ENCODE measurements around the gene IFRD2. TPM values are rescaled to one million over a fixed set of nuclear protein-coding genes. Genes with fewer than 3 reads are reported as not detected.

Gene IFRD2
- polyA plus RNA-seq, 1 of the 3 experiments (the other 2 are of a cell fraction): 73.2 TPM

DNA sequence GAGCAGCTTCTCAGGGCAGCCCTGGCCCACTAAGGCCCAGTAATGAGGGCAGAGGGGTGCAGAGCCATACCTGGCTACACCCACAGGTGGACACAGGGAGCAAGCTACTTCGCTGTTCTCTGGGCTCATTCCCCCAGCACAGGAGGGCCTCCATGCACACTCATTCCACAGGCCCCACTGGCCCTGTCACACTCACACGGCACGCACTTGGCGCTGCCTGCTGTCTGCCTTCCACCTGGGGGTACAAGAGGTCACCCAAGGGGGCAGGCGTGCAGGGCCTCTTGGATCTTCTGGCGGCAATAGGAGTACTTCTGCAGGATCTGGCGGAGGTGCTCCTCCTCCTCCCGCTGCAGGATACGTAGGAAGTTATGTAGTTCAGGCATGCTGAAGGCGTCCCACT, 38.1 kb upstream of the IFRD2 start:
- ChIA-PET POLR2A (no interaction called here), CTCF (no interaction called here)

DNA sequence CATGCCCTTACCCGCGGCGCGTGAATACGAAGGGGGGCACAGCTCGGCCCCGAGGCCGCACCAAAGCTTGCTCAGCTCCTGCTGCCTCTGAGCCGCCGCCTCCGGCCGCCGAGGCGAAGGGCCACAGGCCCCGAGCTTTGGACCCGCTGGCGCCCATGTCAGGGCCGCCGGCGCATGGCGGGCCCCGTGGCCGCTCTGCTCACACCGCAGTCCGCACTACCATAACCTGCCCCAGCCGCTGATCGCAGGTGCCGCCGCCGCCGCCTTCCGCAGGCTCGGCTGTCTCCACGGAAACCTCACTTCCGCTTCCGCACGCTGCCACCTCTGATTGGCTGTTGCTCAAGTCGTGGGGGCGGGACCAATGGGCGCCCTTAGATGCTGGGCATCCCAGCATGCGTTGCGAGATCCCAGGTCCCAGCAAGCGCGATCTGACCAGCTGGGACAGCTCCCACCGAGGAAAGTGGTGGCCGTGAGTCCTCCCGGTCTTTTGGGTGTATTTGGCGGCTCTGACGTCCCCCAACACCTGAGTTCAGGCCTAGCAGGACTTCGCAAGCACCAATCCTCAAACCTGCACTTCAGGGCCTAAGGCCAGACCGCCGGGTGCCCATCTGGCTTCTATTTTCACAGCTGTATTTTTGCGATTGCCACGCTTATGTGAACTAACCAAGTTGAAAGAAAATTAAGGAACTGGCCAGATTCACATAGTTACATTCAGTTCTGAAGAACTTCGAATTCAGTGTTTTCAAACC, 35.9 kb upstream of the IFRD2 start, which contains the start of gene TUSC2:
TUSC2 (minus strand) TSS at position 281 of the 749 bp plus-strand sequence; CDS start at position 157, 124 bp downstream.
- H3K4me1 ChIP-seq (ENCODE audit: control insufficient read depth in 1 of 2, insufficient read depth in 2 of 2, low read depth in 1 of 2, low read length in 1 of 2): peaks cover 0 to 17% of the 10 kb centered on the region in 2 experiments; a peak in 2 of 4 replicates
- 2% methylated on average over 33 of the region's 55 CpGs for WGBS (ENCODE audit: low lambda C conversion rate)
- H3K79me2 ChIP-seq (ENCODE audit: insufficient read depth): peaks cover 49% of the 10 kb centered on the region
- ChIA-PET CTCF (interaction anchor here (0.9 to 2.3 kb wide), 8 partner anchors 8 to 136 kb away, joined by 3 to 10 read pairs (median 7); partner anchors contain the start of gene HYAL1), POLR2A (interaction anchor here (0.8 to 2.5 kb wide), 6 partner anchors 10 to 241 kb away, joined by 3 to 38 read pairs (median 4); partner anchors contain the start of genes CYB561D2, HEMK1, HYAL3 and NAA80)
- H3K4me3 ChIP-seq (ENCODE audit: low read depth in 2 of 2, low read length in 1 of 2): peak within 1 kb of the TSS; percentile 88 to 97
- peak within 1 kb of the TSS; percentile 87 for H3K4me2 ChIP-seq
- H3K9me3 ChIP-seq: no peaks in the 10 kb centered on the region
- H3F3A ChIP-seq (replicated peaks; ENCODE audit: insufficient read depth): peaks cover 37% of the 10 kb centered on the region
- peak; percentile 97 for DNase-seq
- H3K27me3 ChIP-seq (ENCODE audit: insufficient read depth): no peaks in the 10 kb centered on the region
- peak within 1 kb of the TSS; percentile 46 to 90 for H3K27ac ChIP-seq (ENCODE audit: low read depth in 2 of 2, low read length in 1 of 2)
- H3K9ac ChIP-seq: peak within 1 kb of the TSS; percentile 77
- H4K20me1 ChIP-seq (ENCODE audit: insufficient read depth): no peaks in the 10 kb centered on the region
- H2AFZ ChIP-seq (ENCODE audit: low read depth): 0 out of 2 replicates have a peak within 1 kb of the TSS, but pooled peaks have one; percentile 61
- peaks cover 10 to 47% of the 10 kb centered on the region in 2 experiments for H3K36me3 ChIP-seq (replicated peaks in 1 of 2; ENCODE audit: control insufficient read depth in 1 of 2, insufficient read depth in 2 of 2, low read length in 1 of 2)
- H3K9me2 ChIP-seq: no peaks in the 10 kb centered on the region
- TF ChIP-seq MXI1 (IDR thresholded peaks at IDR 0.05; ENCODE audit: low read depth, low read length): peak; percentile 77; the same call in 1 of the 2 replicates
- no peak for TF ChIP-seq FOXJ3 (CRISPR knock-in tag; IDR thresholded peaks at IDR 0.05)
- TF ChIP-seq TCF12 (IDR thresholded peaks at IDR 0.05): no peak
- no peak for TF ChIP-seq TEAD4 (IDR thresholded peaks at IDR 0.05; ENCODE audit: borderline replicate concordance, insufficient read depth)
- no peak for TF ChIP-seq SMC3 (IDR thresholded peaks at IDR 0.05; ENCODE audit: low read depth, low read length)
- TF ChIP-seq RAD21 (IDR thresholded peaks at IDR 0.05; ENCODE audit: low read length): no peak
- TF ChIP-seq, protein P1, sequence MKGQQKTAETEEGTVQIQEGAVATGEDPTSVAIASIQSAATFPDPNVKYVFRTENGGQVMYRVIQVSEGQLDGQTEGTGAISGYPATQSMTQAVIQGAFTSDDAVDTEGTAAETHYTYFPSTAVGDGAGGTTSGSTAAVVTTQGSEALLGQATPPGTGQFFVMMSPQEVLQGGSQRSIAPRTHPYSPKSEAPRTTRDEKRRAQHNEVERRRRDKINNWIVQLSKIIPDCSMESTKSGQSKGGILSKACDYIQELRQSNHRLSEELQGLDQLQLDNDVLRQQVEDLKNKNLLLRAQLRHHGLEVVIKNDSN (IDR thresholded peaks at IDR 0.05; ENCODE audit: borderline replicate concordance, low read depth): no peak
- no peak for TF ChIP-seq EP300 (IDR thresholded peaks at IDR 0.05; ENCODE audit: borderline replicate concordance in 1 of 2, low read depth in 1 of 2, low read length in 1 of 2)
- TF ChIP-seq GABPA (IDR thresholded peaks at IDR 0.05; ENCODE audit: low read depth): peak; percentile 94
- TF ChIP-seq YY1 (IDR thresholded peaks at IDR 0.05; ENCODE audit: low read depth): no peak
- no peak for TF ChIP-seq FOXM1 (IDR thresholded peaks at IDR 0.05; ENCODE audit: low read depth)
- no peak for TF ChIP-seq NFIC (IDR thresholded peaks at IDR 0.05; ENCODE audit: borderline replicate concordance)
- no peak for TF ChIP-seq NRF1 (IDR thresholded peaks at IDR 0.05; ENCODE audit: low read depth, low read length)
- TF ChIP-seq TAF1 (IDR thresholded peaks at IDR 0.05; ENCODE audit: borderline replicate concordance, low read depth, low read length): peak; percentile 74; the same call in 1 of the 2 replicates
- TF ChIP-seq, protein P2, sequence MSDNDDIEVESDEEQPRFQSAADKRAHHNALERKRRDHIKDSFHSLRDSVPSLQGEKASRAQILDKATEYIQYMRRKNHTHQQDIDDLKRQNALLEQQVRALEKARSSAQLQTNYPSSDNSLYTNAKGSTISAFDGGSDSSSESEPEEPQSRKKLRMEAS (IDR thresholded peaks at IDR 0.05; ENCODE audit: low read depth): peak; percentile 64
- TF ChIP-seq POLR2AphosphoS5 (IDR thresholded peaks at IDR 0.05; ENCODE audit: low read depth, low read length): peak; percentile 87
- TF ChIP-seq, protein P3, sequence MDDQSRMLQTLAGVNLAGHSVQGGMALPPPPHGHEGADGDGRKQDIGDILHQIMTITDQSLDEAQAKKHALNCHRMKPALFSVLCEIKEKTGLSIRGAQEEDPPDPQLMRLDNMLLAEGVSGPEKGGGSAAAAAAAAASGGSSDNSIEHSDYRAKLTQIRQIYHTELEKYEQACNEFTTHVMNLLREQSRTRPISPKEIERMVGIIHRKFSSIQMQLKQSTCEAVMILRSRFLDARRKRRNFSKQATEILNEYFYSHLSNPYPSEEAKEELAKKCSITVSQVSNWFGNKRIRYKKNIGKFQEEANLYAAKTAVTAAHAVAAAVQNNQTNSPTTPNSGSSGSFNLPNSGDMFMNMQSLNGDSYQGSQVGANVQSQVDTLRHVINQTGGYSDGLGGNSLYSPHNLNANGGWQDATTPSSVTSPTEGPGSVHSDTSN (IDR thresholded peaks at IDR 0.05): peak; percentile 60
- peak; percentile 87; the same call in 1 of the 2 replicates for TF ChIP-seq SIN3A (IDR thresholded peaks at IDR 0.05; ENCODE audit: borderline replicate concordance, low read depth, low read length)

More for the DNA sequence above, 38.1 kb upstream of the IFRD2 start:
- Histone ChIP-seq H3K27me3 (ENCODE audit: insufficient read depth) (no peaks in the 10 kb centered on the region), H3K9ac (no peak overlapping the region), H3K79me2 (ENCODE audit: insufficient read depth) (peaks cover 71% of the 10 kb centered on the region), H4K20me1 (ENCODE audit: insufficient read depth) (peaks cover 10% of the 10 kb centered on the region; the same call in 1 of the 2 replicates), H3K27ac (ENCODE audit: low read depth in 2 of 2, low read length in 1 of 2) (no peak overlapping the region), H3K9me3 (no peaks in the 10 kb centered on the region), H3K9me2 (no peaks in the 10 kb centered on the region), H2AFZ (ENCODE audit: low read depth) (no peak overlapping the region), H3K4me2 (no peak overlapping the region), H3K4me3 (ENCODE audit: low read depth in 2 of 2, low read length in 1 of 2) (no peak overlapping the region), H3K36me3 (replicated peaks in 1 of 2; ENCODE audit: control insufficient read depth in 1 of 2, insufficient read depth in 2 of 2, low read length in 1 of 2) (peaks cover 10 to 37% of the 10 kb centered on the region in 2 experiments), H3K4me1 (ENCODE audit: control insufficient read depth in 1 of 2, insufficient read depth in 2 of 2, low read depth in 1 of 2, low read length in 1 of 2) (peaks cover 5 to 25% of the 10 kb centered on the region in 2 experiments; a peak in 3 of 4 replicates), H3F3A (replicated peaks; ENCODE audit: insufficient read depth) (peaks cover 30% of the 10 kb centered on the region)
- TF ChIP-seq, protein P3 (IDR thresholded peaks at IDR 0.05): no peak
- TF ChIP-seq GATA2 (CRISPR knock-in tag; IDR thresholded peaks at IDR 0.05) (no peak), NFIC (IDR thresholded peaks at IDR 0.05; ENCODE audit: borderline replicate concordance) (no peak), RXRA (IDR thresholded peaks at IDR 0.05; ENCODE audit: borderline replicate concordance, low read depth) (no peak), SIN3A (IDR thresholded peaks at IDR 0.05; ENCODE audit: borderline replicate concordance, low read depth, low read length) (no peak), EP300 (IDR thresholded peaks at IDR 0.05; ENCODE audit: borderline replicate concordance in 1 of 2, low read depth in 1 of 2, low read length in 1 of 2) (no peak), NRF1 (IDR thresholded peaks at IDR 0.05; ENCODE audit: low read depth, low read length) (no peak), CHD2 (IDR thresholded peaks at IDR 0.05; ENCODE audit: low read length, partially characterized antibody) (no peak)
- TF ChIP-seq, protein P2 (IDR thresholded peaks at IDR 0.05; ENCODE audit: low read depth): no peak
- WGBS (ENCODE audit: low lambda C conversion rate): 89% methylated on average over 4 of the region's 10 CpGs
- no peak for DNase-seq

All from SK-N-SH (cell line).